Measurements from ENCODE around the gene RAD52.

RAD52 gene

DNA sequence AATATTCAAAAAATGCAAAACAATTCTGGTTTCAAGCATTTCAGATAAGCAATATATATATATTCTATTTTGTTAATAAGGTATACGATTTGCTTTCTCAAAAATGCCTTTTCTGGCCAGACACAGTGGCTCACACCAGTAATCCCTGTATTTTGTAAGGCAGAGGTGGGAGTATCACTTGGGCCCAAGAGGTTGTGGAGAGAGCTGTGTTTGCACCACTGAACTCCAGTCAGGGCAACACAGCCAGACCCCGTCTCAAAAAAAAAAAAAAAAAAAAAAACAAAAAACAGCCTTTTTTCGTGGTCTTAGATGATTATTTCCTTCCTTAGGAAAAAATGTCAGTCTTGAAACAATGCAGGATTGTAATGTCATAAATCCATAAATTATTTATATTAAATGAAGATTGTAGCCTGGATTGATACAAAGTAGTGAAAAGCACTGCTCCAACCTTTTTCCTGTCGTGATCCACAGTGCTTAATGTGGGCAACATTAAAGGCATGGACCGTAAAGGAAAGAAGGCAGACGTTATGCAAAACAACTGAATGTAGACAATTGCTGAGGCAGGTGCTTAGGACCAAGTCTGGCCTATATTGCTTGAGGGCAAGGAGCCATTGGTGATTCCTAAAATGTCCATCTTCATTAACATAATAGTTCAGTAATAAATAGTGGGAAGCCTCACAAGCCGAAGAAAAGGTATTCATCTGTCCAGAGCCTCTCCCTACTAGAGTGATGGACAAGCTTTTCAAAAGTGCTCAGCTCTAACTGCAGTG lies 36.8 kb downstream of the RAD52 start:
- no peak for DNase-seq

DNA sequence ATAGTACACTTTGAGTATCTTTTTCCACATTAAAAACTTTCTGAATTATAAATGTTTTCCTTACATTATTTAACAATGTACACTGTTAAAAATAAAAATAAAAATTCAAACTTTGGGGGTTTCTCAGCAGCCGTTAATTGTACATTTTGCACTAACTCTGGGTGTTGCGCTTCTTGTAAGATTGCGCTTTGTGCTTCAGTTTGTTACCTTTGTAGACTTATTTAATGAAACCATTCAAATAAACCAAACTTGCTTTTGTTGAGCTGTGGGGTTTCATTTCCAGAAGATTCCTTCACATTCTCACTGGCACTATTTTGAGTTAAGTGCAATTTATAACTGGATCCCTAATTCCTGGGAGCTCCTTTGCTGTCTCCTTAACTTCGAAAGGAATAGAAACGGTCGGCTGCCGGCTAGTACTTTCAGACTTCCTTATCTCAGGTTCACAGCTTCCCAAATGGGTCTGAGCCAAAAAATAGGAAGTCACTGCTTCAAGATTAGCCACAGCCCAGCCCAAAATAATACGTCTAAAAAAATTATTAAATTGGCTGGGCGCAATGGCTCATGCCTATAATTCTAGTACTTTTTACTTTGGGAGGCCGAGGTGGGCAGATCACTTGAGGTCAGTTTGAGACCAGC lies 38.2 kb downstream of the RAD52 start:
- no peak for DNase-seq

GRCh38 chr12:910416-910815 lies 39.1 kb downstream of the RAD52 start:
- DNase-seq: no peak

GRCh38 chr12:909861-910260 lies 39.6 kb downstream of the RAD52 start:
- DNase-seq: no peak

DNA sequence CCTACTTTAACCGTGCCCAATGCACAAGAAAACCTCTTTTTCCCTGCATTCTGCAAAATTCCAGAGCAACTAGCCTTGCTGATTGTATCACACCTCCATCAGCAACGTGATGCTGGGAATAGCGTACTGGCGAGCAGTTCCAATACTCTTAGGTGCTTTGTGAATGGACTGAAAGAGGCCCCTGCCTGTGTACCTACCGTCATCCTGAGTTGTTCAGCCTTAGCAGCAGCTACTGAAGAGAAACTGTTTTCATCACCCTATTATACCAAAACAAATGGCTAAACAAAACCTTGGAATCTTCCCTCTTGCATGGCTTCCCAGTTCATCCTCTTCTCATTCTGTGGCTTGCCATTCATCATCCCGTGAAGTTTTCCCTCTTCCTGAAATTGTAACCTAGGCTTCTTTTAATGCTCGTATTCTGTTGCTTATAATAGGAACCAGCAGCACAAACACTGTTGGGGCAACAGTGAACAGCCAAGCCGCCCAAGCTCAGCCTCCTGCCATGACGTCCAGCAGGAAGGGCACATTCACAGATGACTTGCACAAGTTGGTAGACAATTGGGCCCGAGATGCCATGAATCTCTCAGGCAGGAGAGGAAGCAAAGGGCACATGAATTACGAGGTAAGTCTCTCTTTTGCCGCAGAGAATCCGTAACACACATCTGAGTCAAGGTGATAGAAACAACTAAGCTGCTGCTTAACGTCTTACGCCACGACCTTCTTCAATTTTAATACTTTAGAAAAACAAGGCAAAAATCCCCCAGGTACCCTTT lies 41.9 kb downstream of the RAD52 start:
- no peak for DNase-seq

- DNase-seq: no peak
These were observed 43.4 kb downstream of the RAD52 start for GRCh38 chr12:906062-906585.

GRCh38 chr12:905261-906031 lies 44.0 kb downstream of the RAD52 start:
- no peak for DNase-seq

- no peak for DNase-seq
These were observed 45.5 kb downstream of the RAD52 start for GRCh38 chr12:904010-904414.

DNA sequence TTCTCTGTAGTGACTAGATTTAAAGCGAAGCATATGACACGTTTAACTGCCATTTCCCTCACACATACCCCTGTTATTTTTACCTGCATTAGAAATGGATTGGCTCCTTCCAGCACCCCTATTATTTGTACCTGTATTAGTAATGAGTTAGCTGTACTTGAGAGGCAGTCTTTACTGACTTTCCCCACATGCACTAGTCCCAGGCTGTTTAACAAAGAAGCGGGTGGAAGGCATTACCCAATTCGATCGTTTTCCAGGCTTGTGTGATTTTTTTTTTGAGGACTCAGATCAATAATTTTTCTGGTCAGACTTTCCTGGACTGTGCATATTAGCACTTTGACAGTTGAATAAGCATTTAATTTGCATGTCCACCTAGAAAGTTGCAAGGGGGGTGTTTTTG lies 46.4 kb downstream of the RAD52 start:
- no peak for DNase-seq

- no peak for DNase-seq
These were observed 46.9 kb downstream of the RAD52 start for GRCh38 chr12:902581-902980.

- no peak for DNase-seq
These were observed 52.1 kb downstream of the RAD52 start for GRCh38 chr12:897386-897785.

DNA sequence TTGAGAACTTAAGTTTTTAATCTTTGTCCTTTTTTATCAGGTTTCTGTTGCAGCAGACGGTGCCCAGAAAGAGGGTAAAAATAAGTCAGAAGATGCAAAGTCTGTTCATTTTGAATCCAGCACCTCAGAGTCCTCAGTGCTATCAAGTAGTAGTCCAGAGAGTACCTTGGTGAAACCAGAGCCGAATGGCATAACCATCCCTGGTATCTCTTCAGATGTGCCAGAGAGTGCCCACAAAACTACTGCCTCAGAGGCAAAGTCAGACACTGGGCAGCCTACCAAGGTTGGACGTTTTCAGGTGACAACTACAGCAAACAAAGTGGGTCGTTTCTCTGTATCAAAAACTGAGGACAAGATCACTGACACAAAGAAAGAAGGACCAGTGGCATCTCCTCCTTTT lies 53.5 kb downstream of the RAD52 start:
- no peak for DNase-seq

- DNase-seq: no peak
These were observed 55.3 kb downstream of the RAD52 start for GRCh38 chr12:894226-894625.

GRCh38 chr12:886206-886605 lies 63.3 kb downstream of the RAD52 start:
- DNase-seq: no peak

DNA sequence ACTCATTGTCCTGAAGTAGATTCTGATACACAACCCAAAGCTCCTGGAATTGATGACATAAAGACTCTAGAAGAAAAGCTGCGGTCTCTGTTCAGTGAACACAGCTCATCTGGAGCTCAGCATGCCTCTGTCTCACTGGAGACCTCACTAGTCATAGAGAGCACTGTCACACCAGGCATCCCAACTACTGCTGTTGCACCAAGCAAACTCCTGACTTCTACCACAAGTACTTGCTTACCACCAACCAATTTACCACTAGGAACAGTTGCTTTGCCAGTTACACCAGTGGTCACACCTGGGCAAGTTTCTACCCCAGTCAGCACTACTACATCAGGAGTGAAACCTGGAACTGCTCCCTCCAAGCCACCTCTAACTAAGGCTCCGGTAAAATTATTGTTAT lies 63.8 kb downstream of the RAD52 start:
- no peak for DNase-seq

DNA sequence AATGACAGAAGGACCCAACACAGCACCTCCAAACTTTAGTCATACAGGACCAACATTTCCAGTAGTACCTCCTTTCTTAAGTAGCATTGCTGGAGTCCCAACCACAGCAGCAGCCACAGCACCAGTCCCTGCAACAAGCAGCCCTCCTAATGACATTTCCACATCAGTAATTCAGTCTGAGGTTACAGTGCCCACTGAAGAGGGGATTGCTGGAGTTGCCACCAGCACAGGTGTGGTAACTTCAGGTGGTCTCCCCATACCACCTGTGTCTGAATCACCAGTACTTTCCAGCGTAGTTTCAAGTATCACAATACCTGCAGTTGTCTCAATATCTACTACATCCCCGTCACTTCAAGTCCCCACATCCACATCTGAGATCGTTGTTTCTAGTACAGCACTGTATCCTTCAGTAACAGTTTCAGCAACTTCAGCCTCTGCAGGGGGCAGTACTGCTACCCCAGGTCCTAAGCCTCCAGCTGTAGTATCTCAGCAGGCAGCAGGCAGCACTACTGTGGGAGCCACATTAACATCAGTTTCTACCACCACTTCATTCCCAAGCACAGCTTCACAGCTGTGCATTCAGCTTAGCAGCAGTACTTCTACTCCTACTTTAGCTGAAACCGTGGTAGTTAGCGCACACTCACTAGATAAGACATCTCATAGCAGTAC lies 64.6 kb downstream of the RAD52 start:
- DNase-seq: no peak

DNA sequence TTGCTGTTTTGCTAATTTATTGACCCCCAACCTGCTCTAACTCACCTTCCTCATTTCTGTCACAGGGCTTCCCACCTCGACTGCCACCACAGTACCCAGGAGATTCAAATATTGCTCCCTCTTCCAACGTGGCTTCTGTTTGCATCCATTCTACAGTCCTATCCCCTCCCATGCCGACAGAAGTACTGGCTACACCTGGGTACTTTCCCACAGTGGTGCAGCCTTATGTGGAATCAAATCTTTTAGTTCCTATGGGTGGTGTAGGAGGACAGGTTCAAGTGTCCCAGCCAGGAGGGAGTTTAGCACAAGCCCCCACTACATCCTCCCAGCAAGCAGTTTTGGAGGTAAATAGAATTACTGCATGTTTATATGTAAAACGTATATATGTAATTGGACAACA lies 68.8 kb downstream of the RAD52 start:
- no peak for DNase-seq

- DNase-seq: no peak
These were observed 69.9 kb downstream of the RAD52 start for GRCh38 chr12:879641-880040.

- DNase-seq: no peak
These were observed 75.5 kb downstream of the RAD52 start for GRCh38 chr12:873954-874353.

- DNase-seq: no peak
These were observed 79.1 kb downstream of the RAD52 start for GRCh38 chr12:870378-870777.

DNA sequence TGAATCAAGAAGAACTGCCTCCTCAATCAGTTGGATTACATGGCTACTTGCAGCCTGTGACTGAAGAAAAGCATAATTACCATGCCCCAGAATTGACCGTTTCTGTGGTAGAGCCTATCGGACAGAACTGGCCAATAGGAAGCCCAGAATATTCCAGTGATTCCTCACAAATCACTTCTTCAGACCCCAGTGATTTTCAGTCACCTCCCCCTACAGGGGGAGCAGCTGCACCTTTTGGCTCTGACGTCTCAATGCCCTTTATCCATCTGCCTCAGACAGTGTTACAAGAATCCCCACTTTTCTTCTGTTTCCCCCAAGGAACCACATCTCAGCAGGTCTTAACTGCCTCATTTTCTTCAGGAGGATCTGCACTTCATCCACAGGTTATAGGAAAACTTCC lies 80.8 kb downstream of the RAD52 start:
- DNase-seq: no peak

GRCh38 chr12:867905-868304 lies 81.6 kb downstream of the RAD52 start:
- DNase-seq: no peak

Measured in NK-92 treated with Interleukin-12 subunit alpha and Interleukin-12 subunit beta, amount 100 ng/mL, for 24 hours (cell line).